Measurements from ENCODE around the gene MAJIN.
A peak's percentile ranks its signal among the peaks of the same experiment; 100 is the strongest.
"Not testable (repeated sequence)": the region's sequence is repeated elsewhere in the genome, so short reads cannot be mapped to it uniquely, and the experiment has no call there.

Gene MAJIN, protein sequence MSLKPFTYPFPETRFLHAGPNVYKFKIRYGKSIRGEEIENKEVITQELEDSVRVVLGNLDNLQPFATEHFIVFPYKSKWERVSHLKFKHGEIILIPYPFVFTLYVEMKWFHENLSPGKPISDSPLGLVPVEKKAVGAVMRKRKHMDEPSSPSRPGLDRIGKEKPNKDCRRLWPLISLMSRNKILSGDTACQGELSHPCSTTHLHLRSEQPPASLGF

DNA sequence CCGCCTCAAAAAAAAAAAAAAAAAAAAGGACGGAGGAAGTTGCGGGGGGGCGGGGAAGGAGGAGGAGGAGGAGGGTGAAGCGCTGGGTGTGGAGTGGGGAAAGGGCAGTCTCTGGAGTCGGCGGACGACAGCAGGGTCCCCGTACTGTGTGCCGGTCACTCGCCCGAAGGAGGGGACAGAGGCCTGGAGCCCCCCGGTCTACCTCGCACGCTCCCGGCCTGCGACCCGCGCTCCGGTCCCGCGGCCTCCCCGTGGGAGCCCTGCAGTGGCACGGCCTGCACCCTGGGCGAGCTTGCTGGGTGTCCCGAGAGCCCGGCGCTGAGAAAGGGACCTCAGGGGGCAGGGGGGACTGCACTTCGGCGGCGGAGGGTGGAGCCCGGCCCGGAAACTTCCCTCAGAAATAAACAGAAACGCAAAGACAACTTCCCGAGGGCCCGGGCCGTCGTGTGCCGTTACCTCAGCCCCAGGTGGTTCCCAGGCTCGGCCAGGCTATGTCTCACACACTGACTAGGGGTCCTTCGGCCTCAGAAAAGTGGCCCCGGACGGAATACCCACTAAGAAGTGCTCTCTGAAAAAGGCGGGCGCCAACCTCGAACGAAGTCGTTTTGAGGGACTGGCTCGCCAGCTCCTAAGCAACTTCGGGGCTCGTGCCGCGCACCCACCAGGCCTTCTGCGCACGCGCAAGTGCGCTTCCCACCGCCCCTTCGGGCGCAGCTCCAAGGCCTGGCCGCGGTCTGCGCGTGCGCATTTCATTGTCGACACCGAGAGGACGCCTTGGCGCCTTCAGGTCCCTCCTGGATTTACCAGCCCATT lies at the start of gene MAJIN:
Gene MAJIN (minus strand): TSS at position 688 of the 813 bp plus-strand sequence. CDS start 12,703 bp downstream, outside the sequence.
- DNase-seq = no peak

DNA sequence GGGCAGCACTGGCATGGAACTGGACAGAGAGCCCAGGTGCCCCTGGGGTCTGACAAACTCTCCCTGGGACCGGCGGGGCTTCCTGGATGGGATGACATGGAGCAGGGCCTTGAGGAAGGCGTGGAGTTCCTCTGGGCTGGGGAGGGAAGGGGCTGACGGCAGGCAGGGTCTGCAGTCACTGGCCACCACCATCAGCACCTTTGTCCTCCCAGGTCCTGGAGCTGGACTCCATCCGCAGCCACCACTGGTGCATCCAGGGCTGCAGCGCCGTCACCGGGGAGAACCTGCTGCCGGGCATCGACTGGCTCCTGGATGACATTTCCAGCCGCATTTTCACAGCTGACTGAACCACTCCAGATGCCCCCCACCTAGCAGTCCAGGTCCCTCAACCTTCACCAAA lies 49.6 kb upstream of the MAJIN start:
- no peak for DNase-seq

DNA sequence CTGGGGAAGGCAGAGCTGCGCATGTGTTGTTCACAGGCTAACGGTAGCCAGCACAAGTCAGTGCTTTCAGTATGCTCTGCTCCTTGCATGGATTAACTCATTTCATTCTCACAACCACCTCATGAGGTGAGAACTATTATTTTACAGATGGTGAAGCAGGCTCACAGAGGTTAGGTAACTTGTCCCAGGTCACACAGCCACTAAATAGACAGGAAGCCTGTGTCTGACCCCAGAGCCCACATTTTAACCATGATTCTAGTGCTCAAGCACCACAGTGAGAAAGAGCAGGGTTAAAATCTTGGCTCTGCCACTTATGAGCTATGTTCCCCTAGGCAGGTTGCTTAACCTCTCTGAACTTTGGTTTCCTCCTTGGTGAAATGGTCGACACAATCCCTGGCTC lies 49.1 kb upstream of the MAJIN start:
- DNase-seq = no peak

DNA sequence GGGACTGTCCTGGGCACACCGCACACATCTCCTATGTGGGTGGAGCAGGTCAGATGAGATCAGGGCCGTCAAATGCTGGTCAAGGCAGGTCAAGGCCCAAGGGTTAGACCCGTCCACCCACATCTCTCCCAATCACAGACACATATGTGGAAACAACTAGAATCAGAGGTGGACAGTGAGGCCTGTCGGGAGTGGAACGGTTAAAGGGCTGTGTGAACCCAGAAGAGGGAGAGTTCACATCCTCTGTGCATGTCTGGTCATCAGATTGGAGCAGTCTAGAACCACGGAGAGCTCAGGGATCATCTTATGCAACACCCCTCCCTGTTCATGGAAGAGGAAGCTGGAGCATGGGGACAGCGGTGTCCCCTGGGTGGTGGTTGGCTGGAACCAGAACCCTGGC lies 47.9 kb upstream of the MAJIN start:
- DNase-seq = no peak

DNA sequence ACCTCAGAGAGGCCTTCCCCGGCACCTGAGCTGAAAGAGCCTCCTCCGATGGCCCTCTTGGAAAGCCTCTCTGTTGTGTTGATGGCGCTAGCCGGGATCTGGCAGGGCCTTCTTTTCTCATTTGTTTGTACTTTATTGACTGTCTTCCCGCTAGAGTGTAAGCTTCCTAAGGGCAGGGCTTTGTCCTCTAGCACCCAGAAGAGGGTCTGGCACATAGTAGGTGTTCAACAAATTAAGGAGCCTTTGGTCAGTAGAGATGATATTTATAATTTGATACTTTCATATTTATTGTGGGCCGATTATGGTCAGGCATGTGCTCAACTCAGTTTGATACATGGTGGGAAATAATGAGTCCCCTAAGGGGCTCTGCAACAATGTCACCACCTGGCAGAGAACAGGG lies 46.0 kb upstream of the MAJIN start:
- no peak for DNase-seq

DNA sequence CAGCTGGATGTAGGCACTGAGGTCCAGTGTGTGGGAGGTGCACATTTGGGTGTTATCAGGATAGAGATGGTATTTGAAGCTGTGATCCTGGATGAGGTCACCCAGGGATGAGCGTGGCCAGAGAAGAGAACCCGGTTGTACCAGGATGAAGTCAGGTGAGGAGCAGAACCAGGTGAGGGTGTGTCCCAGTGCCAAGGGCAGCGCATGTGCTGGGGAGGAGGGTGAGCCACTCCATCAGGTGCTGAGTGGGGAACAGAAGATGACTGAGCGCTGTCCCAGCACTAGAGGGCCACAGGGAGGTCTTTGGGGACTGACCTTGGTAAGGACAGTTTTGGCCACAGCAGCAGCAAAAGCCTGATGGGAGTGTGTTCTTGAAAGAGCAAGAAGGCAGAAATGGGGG lies 44.8 kb upstream of the MAJIN start:
- DNase-seq = no peak

DNA sequence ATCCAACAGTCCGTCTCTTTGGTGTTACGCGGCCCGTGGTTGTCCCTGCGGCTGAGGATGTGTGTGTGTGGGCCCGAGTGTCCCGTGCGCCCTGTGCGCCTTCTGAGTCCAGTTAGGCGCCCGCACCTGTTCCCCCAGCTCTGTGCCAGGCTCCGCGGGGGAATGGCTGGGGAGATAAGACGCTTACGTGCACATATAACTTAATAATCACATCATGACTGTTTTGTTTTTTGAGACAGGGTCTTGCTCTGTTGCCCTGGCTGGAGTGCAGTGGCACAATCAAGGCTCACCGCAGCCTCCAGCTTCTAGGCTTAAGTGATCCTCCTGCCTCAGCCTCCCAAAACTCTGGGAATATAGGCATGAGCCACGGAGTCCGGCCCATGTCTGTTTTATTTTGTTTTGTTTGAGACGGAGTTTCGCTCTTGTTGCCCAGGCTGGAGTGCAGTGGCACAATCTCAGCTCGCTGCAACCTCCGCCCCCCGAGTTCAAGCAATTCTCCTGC lies 42.9 kb upstream of the MAJIN start:
- DNase-seq = no peak

DNA sequence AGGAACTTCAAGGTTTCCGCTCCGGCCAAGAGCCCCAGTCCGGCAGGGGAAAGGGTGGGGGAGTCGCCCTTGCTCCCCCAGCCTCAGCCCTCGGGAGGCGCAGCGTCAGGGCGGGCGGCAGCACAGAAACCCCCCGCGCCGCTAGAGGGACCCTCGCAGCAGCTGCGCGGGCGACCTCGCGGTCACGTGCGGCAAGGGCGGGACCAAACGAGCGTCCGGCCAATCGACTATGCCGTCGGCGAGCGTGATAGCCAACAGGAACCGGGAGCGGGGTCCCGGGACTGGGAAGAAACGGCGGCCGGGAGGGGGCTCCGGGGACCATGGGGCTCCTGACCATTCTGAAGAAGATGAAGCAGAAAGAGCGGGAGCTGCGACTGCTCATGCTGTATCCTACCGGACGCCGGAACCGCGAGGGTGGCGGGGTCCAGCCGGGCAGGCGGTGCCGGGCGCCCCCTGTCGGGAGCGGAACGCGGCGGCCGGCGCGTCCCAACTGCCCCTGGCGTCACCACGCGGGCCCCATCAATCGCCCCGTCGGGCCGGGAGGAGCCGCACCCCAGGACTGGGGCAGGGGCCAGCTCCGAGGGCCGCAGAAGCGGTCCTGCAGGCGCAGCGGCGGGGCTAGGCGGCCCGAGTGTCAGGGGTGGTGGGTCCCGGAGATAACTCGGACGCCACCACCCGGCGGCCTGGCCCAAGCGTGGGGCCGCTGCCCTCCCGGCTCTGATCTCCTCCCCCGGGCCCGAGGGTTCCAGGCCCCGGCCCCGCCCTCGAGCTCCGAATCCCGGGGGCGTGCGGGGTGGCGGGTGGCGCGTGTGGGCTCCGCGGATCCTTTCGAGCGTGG lies 42.2 kb upstream of the MAJIN start, which contains the start of gene ARL2:
Gene ARL2 (plus strand): TSS at position 273 of the 838 bp plus-strand sequence. CDS start 48 bp downstream, at position 321.
- peak; percentile 95 for DNase-seq

DNA sequence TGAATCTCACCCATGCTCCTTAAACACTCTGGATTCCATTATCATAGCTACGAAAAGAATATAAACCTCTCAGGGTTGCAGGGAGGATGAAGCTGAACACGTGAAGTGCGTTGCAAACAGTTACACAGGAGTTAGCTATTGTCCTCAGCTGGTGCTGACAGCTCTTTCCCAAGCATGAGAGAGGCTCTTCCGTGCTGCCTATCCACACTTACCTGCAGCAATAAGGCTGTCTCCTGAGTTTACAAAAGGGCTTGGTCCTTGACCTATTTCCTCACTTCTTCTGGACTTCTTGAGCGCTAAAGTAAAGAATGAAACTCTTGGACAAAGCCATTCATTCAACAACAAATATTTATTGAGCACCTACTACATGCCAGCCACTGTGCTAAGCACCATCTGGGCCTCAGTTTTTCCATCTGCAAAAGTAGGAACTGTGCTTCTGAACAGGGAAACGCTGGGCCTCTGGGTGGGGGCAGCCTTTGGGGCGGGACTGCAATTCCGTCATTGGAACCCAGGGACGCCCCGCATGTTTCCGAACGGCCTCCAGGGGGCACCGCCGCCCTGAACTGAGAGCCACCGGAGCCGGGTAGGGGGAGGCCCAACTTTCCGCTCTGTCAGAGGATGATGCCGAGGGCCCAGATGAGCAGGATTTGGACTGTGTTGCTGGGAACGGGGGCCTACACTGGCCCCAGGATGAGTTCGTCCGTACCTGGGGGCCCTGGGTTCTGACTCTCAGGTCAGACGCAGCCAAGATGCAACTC lies 41.4 kb upstream of the MAJIN start:
- peak; percentile 93 for DNase-seq

DNA sequence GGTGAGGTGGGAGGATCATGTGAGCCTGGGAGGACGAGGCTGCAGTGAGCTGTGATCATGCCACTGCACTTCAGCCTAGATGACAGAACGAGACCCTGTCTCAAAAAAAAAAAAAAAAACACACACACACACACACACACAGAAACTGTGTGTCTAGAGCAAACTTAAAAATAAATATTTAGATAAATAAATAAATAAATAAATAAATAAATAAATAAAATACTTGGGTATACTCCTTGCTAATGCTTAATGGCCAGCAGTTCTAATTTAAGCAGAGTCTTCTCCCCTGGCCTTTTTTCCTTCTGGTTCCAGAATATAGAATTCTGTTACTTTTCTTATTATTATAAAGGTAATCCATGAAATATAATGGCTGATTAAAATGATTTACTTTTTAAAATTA lies 37.0 kb upstream of the MAJIN start:
- no peak for DNase-seq

DNA sequence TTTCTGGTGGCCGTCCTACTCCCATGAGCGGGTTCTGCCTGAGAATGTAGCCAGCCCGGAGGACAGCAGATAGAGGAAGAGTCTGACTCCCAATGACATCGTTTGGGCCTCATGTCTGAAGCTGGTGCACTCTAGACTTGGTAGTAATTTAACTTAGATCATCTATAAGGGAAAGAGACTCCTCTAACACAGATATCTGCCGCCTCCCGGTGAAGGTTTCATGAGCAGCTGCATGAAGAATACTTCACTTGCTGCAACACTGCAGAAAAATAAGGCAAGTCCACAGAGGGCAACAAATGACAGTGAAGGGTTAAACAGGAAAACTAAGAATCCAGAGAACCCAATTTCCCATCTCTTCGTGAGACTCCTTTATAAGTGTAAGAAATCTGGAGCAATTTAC lies 36.1 kb upstream of the MAJIN start:
- DNase-seq = no peak

DNA sequence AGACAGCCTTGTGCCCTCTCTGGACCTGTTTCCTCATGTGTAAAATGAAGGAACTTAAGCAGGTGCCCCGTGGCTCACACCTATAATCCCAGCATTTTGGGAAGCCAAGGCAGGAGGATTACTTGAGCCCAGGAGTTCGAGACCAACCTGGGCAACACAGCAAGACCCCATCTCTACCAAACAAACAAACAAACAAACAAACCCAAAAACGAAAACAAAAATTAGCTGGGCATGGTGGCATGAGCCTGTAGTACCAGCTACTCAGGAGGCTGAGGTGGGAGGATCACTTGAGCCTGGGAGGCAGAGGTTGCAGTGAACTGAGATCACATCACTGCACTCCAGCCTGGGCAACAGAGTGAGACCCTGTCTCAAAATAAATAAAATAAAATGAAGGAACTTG lies 32.1 kb upstream of the MAJIN start:
- not testable (repeated sequence) for DNase-seq

DNA sequence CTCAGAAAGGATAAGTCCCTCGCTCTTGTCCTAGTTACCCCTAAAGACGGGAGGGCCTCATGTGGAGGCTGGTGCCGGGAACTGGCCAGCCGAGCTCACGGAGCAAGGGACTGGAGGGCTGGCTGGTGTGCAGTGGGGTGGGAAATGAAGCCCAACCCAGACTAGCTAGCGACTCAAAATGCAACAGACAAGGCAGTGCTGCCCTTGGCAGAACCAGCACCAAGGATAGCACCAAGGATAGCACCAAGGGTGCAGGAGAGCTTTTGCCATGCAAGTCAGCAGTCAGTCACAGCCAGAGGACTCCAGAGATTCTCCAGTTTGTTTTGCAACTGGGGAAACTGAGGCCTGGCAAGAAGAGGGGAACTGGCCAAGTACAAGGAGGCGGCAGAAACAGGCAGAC lies 31.4 kb upstream of the MAJIN start:
- DNase-seq = peak; percentile 23

DNA sequence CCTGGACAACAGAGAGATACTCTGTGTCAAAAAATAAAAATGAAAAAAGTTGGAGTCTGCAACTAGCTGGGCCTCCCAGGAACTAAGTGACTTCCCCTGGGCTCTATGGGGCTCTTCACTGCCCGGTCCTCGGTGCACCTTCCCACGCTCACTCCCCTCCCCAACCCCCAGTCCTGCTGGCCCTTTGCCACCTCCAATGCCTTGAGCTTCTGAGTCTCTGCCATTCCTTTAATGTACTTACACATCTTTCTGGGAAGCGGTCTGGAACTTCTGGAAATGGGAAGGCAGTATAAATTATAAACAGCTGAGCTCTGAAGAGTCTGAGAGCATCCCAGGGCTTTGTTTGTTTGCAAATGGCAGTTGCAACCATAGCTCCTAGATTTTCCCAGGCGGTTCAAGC lies 30.8 kb upstream of the MAJIN start:
- DNase-seq = peak; percentile 9

DNA sequence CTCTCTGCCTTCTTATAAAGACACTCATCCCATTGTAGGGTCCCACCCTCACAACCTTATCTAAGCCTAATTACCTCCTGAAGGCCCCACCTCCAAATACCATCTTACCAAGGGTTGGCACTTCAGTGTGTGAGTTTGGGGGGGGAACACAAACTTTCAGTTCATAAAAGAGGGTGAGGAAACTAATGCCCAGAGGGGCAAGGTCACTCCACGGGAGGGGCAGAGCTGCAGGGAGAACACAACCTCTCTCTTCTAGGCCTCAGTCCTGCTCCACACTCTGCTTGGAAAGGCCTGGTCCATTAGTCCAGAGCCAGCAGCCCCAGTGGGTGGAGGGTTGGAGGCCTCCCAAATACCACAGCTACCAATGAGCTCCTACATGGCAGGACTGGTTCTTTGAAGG lies 27.6 kb upstream of the MAJIN start:
- DNase-seq = no peak

DNA sequence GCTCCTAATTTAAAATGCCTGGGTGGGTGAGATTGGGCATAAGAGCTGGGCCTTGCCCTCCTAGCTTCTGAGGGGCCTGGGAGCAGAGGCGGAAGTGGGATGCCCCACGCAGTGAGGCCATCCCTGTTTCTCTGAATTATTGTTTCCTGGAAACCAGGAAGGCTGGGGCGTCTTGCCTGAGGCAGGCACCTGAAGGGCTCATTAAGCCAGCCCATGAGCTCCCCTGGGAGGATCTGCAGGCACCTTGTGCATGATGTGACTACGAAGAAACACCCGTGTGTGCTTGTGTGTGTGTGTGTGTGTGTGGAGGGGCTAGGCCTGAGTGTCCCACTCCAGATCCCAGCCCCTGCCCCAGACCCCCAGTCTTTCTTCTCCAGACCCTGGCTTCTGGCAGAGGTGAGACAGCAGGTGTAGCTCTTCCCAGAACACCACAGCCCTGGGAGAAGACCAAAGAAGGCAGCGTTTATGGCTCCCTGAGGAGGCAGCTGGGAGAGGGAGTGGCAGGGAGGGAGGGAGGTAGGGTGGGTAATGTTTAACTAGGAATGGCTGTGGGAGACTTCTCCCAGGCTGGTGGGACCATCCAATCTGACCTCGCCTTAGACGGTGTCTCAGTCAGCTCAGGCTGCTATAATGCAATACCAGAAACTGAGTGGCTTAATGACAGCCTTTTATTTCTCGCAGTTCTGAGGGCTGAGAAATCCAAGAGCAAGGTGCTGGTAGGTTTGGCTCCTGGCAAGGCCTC lies 27.0 kb upstream of the MAJIN start:
- DNase-seq = no peak

DNA sequence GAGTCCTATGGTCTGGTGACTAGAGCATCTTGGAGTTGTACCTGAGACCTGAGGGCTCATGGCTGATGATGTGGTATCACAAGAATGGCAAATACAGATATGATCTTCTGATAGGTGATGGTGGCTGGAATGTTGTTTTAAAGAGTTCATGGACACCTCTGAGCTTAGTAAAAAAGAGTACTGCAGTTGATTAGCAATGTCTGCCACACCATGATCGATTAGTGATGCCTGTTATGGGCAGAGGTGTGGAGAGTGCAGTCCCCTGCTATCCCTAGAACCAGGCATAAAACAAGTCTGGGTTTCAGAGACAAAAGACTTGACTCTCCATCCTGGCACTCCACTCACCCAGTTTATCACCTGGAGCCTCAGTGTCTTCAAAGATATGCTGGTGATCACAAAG lies 26.2 kb upstream of the MAJIN start:
- no peak for DNase-seq

DNA sequence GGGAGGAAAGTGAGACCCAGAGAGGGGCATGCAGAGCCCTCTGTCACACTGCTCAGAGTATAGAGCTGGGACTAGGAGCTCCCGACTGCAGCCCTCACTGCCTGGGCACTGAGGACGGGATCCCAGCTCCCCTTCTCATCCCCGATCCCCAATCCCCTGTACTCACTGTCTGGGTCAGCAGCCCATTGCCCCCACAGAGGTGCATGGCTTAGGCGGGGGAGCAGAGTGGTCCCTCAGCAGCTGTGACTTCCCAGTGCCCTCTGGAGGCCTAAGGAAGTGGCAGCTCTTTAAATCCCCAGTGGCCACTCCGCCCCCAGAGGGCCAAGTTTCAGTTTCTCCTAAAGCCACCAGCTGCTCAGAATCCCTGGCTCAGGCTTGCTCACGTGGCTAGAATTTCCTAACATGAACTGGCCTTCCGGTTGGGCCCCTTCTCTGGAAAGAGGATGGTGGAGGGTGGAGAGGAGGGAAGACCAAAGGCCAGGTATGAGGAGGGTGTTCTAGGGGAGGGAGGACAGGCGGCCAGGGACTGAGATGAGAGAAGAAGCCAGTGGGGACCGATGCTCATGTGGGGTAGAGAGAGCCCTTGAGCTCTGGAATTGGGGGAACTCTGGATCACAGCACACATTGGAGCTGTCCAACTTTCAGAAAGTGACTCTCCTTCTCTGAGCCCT lies 24.9 kb upstream of the MAJIN start, which contains the start of gene BATF2:
Gene BATF2 (minus strand): TSS at position 262 of the 671 bp plus-strand sequence. CDS start 57 bp downstream, at position 205.
- DNase-seq = peak; percentile 98

DNA sequence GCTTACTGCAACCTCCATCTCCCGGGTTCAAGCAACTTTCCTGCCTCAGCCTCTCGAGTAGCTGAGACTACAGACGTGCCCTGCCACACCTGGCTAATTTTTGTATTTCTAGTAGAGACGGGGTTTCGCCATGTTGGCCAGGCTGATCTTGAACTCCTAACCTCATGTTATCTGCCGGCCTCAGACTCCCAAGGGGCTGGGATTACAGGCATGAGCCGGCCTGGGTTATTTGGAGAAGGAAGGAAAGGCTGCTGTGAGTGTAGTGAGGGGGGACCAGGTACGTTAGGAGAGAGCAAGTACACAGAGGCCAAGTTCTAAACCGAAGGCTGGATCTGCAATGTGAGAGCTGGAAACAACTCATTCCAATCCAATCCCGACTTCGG lies 24.4 kb upstream of the MAJIN start:
- no peak for DNase-seq

DNA sequence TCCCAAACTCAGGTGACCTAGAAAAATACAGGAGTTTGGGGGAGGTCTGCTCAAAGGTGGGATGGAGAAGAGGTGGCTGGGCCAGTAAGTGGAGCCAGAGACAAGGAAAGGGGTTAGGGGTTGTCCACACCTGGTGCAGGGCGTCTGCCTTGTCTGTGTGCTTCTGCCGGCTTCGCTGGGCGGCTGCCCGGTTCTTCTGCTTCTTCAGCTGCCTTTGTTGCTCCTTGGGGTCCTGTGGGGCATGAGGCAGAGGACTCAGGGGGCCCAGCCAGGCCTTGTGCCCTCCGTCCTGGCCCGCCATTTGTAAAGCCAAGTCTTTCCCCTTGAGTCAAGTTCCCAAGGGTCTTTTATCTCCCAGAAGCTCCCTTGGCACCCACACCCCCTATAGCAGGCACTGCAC lies 22.4 kb upstream of the MAJIN start:
- peak; percentile 7 for DNase-seq

All from 8988T (cell line).